Endodermal cell (in vitro differentiated cells): Measurements from ENCODE around the gene GIT1. TPM values are rescaled to one million over a fixed set of nuclear protein-coding genes. Genes with fewer than 3 reads are reported as not detected.

Source experiments
- DNase-seq: peaks from one replicate; pipeline ENCODE4 v3.0.0-alpha.2; 2017
- H3K27ac ChIP-seq: 2 replicates; pipeline ENCODE4 v1.5.1; 2013; ENCODE audit warnings: mild to moderate bottlenecking, low read depth, low read length, moderate library complexity
- H3K27me3 ChIP-seq: 2 replicates; pipeline ENCODE4 v1.6.1; 2013; ENCODE audit warnings: mild to moderate bottlenecking, low read length, moderate library complexity; ENCODE audit not compliant: insufficient read depth, control insufficient read depth, poor library complexity, severe bottlenecking
- H3K36me3 ChIP-seq: 2 replicates; pipeline ENCODE4 v1.7.0; 2013; ENCODE audit warnings: mild to moderate bottlenecking, low read length, moderate library complexity; ENCODE audit not compliant: control insufficient read depth, insufficient read depth
- H3K4me1 ChIP-seq: one replicate; pipeline ENCODE4 v1.7.0; 2013; ENCODE audit warnings: low read length; ENCODE audit not compliant: control insufficient read depth, insufficient read depth
- H3K4me3 ChIP-seq: 2 replicates; pipeline ENCODE4 v1.5.1; 2013; ENCODE audit warnings: mild to moderate bottlenecking, low read length, moderate library complexity
- H3K9ac ChIP-seq: 2 replicates; pipeline ENCODE4 v1.6.1; 2013; ENCODE audit warnings: mild to moderate bottlenecking, low read length, moderate library complexity; ENCODE audit not compliant: poor library complexity, severe bottlenecking; ENCODE audit errors: extremely low read depth
- H3K9me3 ChIP-seq: 2 replicates; pipeline ENCODE4 v1.6.1; 2013; ENCODE audit warnings: mild to moderate bottlenecking, low read length, moderate library complexity; ENCODE audit not compliant: control insufficient read depth
- H3K27ac Mint-ChIP-seq: 2 replicates; pipeline ENCODE4 v1.8.0; 2020; ENCODE audit warnings: mixed read lengths
- H3K27me3 Mint-ChIP-seq: 2 replicates; pipeline ENCODE4 v1.8.0; 2021; ENCODE audit warnings: mild to moderate bottlenecking, mixed read lengths; ENCODE audit not compliant: insufficient read depth
- H3K36me3 Mint-ChIP-seq: 2 replicates; pipeline ENCODE4 v1.8.0; 2020; ENCODE audit warnings: low read depth, mixed read lengths
- H3K4me1 Mint-ChIP-seq: 2 replicates; pipeline ENCODE4 v1.8.0; 2020; ENCODE audit warnings: mixed read lengths
- H3K4me3 Mint-ChIP-seq: 2 replicates; pipeline ENCODE4 v1.8.0; 2020; ENCODE audit warnings: mild to moderate bottlenecking, moderate library complexity, mixed read lengths
- H3K9me3 Mint-ChIP-seq: 2 replicates; pipeline ENCODE4 v1.8.0; 2020; ENCODE audit warnings: mild to moderate bottlenecking, mixed read lengths
- WGBS, 2 experiments: methylation state at CpG; one replicate each; pipeline versions ENCODE4 v1.1.5 to v1.1.7; 2013; ENCODE audit warnings: missing lambda C conversion rate in 2 of 2, mixed read lengths in 1 of 2; ENCODE audit not compliant: insufficient coverage in 1 of 2, insufficient read length in 1 of 2; 5-methylcytosine and 5-hydroxymethylcytosine counted together
- total RNA-seq, 2 donors: library from RNA; stranded (reverse); fragmentation: NEBNext Ultra II Directional in 1 of 2; extraction: Animal tissue kit (Norgen Biotek cat#: 25700) in 1 of 2; gene quantifications; 2 replicates in 1 of 2; 3 replicates in 1 of 2; pipeline ENCODE4 v1.2.1, GENCODE V29; 2021
- TF ChIP-seq, protein P1 (sequence below): fragments of 200-600 bp; sonication (generic); conservative IDR thresholded peaks from 2 replicates; pipeline ENCODE4 v1.5.0; 2021; ENCODE audit warnings: antibody characterized with exemption, mild to moderate bottlenecking

Gene GIT1
- total RNA-seq, 2 donors from 2014 or later = 45.0 to 61.8 TPM

DNA sequence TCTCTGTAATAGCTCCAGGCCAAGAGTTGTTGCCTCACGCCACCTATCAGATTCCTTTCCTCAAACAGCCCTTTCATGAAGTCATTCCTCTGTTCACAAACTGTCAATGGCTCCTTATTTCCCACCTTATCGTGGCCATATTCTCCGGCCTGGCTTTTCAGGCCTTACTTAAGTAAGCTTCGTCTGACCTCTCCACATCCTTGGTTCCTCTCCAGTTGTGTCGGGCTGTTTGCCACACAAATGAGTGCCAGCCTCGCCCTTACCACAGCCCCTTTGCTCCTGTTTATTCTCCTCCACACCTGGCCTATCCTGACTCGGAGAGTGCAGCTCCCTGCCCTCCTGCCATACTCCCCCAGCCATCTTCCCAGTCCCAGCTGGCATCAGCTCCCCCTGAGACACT, 18.9 kb downstream of the GIT1 start:
- Histone ChIP-seq H3K27me3 (peaks cover 23% of the 10 kb centered on the region), H3K9me3 (no peaks in the 10 kb centered on the region), H3K4me3 (no peak overlapping the region), H3K36me3 (peaks cover 16% of the 10 kb centered on the region), H3K4me1 (no peaks in the 10 kb centered on the region), H3K27ac (no peak overlapping the region), H3K9ac (no peak overlapping the region)
- Mint-ChIP-seq H3K4me1 (peaks cover 10% of the 10 kb centered on the region), H3K36me3 (peaks cover 8% of the 10 kb centered on the region), H3K4me3 (no peak overlapping the region), H3K27me3 (peaks cover 37% of the 10 kb centered on the region), H3K9me3 (no peaks in the 10 kb centered on the region), H3K27ac (no peak overlapping the region)
- WGBS, 2 experiments = 91 to 99% methylated on average over 6 to 7 of the region's 7 CpGs
- peak; percentile 32 for DNase-seq
- TF ChIP-seq, protein P1, sequence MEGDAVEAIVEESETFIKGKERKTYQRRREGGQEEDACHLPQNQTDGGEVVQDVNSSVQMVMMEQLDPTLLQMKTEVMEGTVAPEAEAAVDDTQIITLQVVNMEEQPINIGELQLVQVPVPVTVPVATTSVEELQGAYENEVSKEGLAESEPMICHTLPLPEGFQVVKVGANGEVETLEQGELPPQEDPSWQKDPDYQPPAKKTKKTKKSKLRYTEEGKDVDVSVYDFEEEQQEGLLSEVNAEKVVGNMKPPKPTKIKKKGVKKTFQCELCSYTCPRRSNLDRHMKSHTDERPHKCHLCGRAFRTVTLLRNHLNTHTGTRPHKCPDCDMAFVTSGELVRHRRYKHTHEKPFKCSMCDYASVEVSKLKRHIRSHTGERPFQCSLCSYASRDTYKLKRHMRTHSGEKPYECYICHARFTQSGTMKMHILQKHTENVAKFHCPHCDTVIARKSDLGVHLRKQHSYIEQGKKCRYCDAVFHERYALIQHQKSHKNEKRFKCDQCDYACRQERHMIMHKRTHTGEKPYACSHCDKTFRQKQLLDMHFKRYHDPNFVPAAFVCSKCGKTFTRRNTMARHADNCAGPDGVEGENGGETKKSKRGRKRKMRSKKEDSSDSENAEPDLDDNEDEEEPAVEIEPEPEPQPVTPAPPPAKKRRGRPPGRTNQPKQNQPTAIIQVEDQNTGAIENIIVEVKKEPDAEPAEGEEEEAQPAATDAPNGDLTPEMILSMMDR = no peak

DNA sequence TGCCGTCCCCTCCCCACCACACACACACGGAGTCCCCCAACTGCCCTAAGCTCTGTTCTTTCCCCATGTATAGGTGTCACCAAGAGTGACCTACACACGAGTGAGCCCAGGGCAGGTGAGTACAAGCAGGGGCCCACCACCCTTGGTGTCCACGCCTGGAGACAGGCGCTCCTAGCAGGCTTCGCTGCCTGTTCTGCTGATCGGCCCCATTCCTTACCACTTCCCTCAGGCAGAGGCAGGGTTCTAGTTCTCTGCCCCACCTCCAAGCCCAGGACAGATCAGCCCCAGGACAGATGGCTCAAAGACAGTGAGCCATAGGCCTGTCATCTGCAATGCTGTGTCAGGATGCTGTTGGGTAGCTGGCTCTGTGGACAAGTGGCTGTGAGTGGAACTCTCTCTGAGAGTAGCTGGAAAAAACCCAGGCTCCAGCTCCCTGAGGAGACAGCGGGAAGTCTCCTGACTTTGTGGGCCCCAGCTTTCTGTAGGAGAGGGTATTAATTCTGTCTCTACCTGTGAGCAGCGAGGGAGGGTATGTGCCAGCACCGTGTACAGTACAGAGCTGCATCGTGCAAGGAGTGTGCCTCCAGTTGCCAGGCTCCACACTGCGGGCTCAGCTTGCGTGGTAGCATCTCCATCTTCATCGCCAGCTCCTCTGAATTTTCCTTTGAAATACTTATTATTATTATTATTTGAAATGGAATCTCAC, 20.1 kb downstream of the GIT1 start:
- Mint-ChIP-seq H3K27me3 (peaks cover 47% of the 10 kb centered on the region), H3K4me3 (peak overlapping the region; percentile 68), H3K27ac (no peak overlapping the region), H3K36me3 (peaks cover 3% of the 10 kb centered on the region), H3K9me3 (no peaks in the 10 kb centered on the region), H3K4me1 (peaks cover 10% of the 10 kb centered on the region)
- Histone ChIP-seq H3K27ac (no peak overlapping the region), H3K27me3 (peaks cover 34% of the 10 kb centered on the region), H3K9ac (no peak overlapping the region), H3K9me3 (no peaks in the 10 kb centered on the region), H3K4me1 (no peaks in the 10 kb centered on the region), H3K36me3 (peaks cover 11% of the 10 kb centered on the region), H3K4me3 (peak overlapping the region; percentile 86)
- 75 to 82% methylated on average over 9 to 14 of the region's 14 CpGs for WGBS, 2 experiments
- no peak for DNase-seq
- TF ChIP-seq, protein P1 = no peak

- Mint-ChIP-seq H3K4me1 (peaks cover 10% of the 10 kb centered on the region), H3K36me3 (no peaks in the 10 kb centered on the region), H3K4me3 (peak within 1 kb of the TSS; percentile 68), H3K27me3 (peaks cover 53% of the 10 kb centered on the region), H3K27ac (peak within 1 kb of the TSS; percentile 57), H3K9me3 (no peaks in the 10 kb centered on the region)
- Histone ChIP-seq H3K4me1 (no peaks in the 10 kb centered on the region), H3K27me3 (peaks cover 41% of the 10 kb centered on the region), H3K36me3 (peaks cover 4% of the 10 kb centered on the region), H3K9ac (peak within 1 kb of the TSS; percentile 51), H3K27ac (no peak within 1 kb of the TSS), H3K9me3 (no peaks in the 10 kb centered on the region), H3K4me3 (peak within 1 kb of the TSS; percentile 86)
- DNase-seq = peak; percentile 97
- TF ChIP-seq, protein P1 = no peak
- WGBS, 2 experiments = 1% methylated on average over 40 to 85 of the region's 85 CpGs
Observed at GRCh38 chr17:29568331-29569244, 20.9 kb downstream of the GIT1 start, which contains the start of gene TP53I13. Gene TP53I13, plus strand, starts transcription at chr17:29568701. Its CDS starts 58 bp downstream, at chr17:29568759.
